Measurements from ENCODE around the gene EIF2B2. TPM values are rescaled to one million over a fixed set of nuclear protein-coding genes. Genes with fewer than 3 reads are reported as not detected.

The EIF2B2 gene
- total and polyA plus RNA-seq, 9 of the 15 experiments (the other 6 are each of a cell fraction or from before 2014, with no cell fraction given): 10.6 to 94.1 (median 38.9) TPM

DNA sequence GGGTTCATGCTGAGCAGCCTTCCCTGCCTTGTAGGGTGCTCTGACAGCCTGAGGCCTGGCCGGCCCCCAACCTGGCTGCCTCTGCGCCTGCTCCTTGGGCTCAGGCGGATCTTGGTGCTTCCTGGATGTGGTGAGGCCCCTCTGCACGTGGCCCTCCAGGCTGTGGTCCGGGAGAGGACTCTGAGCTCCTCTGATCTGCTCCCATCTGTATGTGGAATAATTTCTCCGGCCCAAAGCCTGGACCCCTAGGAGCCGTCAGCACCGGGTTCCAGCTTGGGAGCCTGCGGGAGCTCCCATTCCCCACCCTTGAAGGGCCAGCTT is 21.3 kb upstream of the EIF2B2 start (continued):
- TF ChIP-seq, protein P1, sequence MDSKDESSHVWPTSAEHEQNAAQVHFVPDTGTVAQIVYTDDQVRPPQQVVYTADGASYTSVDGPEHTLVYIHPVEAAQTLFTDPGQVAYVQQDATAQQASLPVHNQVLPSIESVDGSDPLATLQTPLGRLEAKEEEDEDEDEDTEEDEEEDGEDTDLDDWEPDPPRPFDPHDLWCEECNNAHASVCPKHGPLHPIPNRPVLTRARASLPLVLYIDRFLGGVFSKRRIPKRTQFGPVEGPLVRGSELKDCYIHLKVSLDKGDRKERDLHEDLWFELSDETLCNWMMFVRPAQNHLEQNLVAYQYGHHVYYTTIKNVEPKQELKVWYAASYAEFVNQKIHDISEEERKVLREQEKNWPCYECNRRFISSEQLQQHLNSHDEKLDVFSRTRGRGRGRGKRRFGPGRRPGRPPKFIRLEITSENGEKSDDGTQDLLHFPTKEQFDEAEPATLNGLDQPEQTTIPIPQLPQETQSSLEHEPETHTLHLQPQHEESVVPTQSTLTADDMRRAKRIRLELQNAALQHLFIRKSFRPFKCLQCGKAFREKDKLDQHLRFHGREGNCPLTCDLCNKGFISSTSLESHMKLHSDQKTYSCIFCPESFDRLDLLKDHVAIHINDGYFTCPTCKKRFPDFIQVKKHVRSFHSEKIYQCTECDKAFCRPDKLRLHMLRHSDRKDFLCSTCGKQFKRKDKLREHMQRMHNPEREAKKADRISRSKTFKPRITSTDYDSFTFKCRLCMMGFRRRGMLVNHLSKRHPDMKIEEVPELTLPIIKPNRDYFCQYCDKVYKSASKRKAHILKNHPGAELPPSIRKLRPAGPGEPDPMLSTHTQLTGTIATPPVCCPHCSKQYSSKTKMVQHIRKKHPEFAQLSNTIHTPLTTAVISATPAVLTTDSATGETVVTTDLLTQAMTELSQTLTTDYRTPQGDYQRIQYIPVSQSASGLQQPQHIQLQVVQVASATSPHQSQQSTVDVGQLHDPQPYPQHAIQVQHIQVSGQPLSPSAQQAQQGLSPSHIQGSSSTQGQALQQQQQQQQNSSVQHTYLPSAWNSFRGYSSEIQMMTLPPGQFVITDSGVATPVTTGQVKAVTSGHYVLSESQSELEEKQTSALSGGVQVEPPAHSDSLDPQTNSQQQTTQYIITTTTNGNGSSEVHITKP (IDR thresholded peaks at IDR 0.05; ENCODE audit: partially characterized antibody): no peak

- Histone ChIP-seq H3K36me3 (ENCODE audit: control insufficient read depth, insufficient read depth, low read length) (no peaks in the 10 kb centered on the region), H4K20me1 (replicated peaks; ENCODE audit: control insufficient read depth, insufficient read depth, low read length) (no peaks in the 10 kb centered on the region), H2AFZ (ENCODE audit: low read depth, low read length) (no peak overlapping the region), H3K4me1 (replicated peaks in 1 of 2; ENCODE audit: control insufficient read depth in 2 of 2, insufficient read depth in 2 of 2, low read length in 2 of 2) (peaks cover 0 to 29% of the 10 kb centered on the region in 2 experiments; a peak in 2 of 5 replicates), H3K27me3 (ENCODE audit: control insufficient read depth in 2 of 2, insufficient read depth in 2 of 2, low read length in 2 of 2) (no peaks in the 10 kb centered on the region), H3K4me3 (no peak overlapping the region), H3K79me2 (ENCODE audit: control insufficient read depth, insufficient read depth, low read length) (no peaks in the 10 kb centered on the region), H3K9me1 (ENCODE audit: control insufficient read depth, insufficient read depth, low read length) (no peaks in the 10 kb centered on the region), H3K4me2 (ENCODE audit: insufficient read depth, low read length) (no peak overlapping the region), H3K27ac (ENCODE audit: extremely low read depth, low read depth, low read length) (no peak overlapping the region), H3K9me3 (replicated peaks; ENCODE audit: control insufficient read depth, insufficient read depth, low read depth, low read length) (no peaks in the 10 kb centered on the region), H3K9ac (ENCODE audit: insufficient read depth in 1 of 2, low read depth in 2 of 2, low read length in 2 of 2) (no peak overlapping the region)
- ChIA-PET POLR2A (interaction anchor here (0.6 kb wide), 1 partner anchor 103 kb away, joined by 3 read pairs; no protein-coding TSS in a partner anchor), CTCF (ENCODE audit: low intra/inter-chr PET ratio) (no interaction called here)
- in situ Hi-C loops (cut with MboI): no loop called here
- DNase-seq (ENCODE audit: extremely low read depth in 1 of 4, low spot score in 3 of 4) (no peak), FAIRE-seq (no peak), ATAC-seq (no peak)
- 58% methylated on average over 5 of the region's 5 CpGs for WGBS (ENCODE audit: insufficient coverage, low coverage, missing lambda C conversion rate)
- intact Hi-C loops (cut with micrococcal nuclease): no loop called here
- no TSS peak for BruUV-seq (replicated peaks)
- TF ChIP-seq WHSC1 (IDR thresholded peaks at IDR 0.05; ENCODE audit: low read length) (no peak), NBN (IDR thresholded peaks at IDR 0.05; ENCODE audit: low read depth) (no peak), FOXA1 (IDR thresholded peaks at IDR 0.05; ENCODE audit: borderline replicate concordance) (no peak), PHF21A (IDR thresholded peaks at IDR 0.05; ENCODE audit: borderline replicate concordance, low read depth) (no peak), THAP12 (CRISPR knock-in tag; IDR thresholded peaks at IDR 0.05) (no peak), NCOR1 (IDR thresholded peaks at IDR 0.05) (no peak), HNRNPLL (IDR thresholded peaks at IDR 0.05; ENCODE audit: low read depth, low read length, poor library complexity, severe bottlenecking) (no peak), POLR2B (IDR thresholded peaks at IDR 0.05; ENCODE audit: low read depth, partially characterized antibody) (no peak), EHMT2 (IDR thresholded peaks at IDR 0.05) (no peak), GTF2E2 (tag; IDR thresholded peaks at IDR 0.05) (no peak), GABPB1 (CRISPR knock-in tag; IDR thresholded peaks at IDR 0.05) (no peak), ZNF584 (CRISPR knock-in tag; IDR thresholded peaks at IDR 0.05; ENCODE audit: low read depth) (no peak), U2AF1 (optimal IDR thresholded peaks at IDR 0.05; ENCODE audit: low read depth, low read length) (no peak), GABPB2 (CRISPR knock-in tag; conservative IDR thresholded peaks at IDR 0.05) (no peak)
- TF ChIP-seq, protein P2, sequence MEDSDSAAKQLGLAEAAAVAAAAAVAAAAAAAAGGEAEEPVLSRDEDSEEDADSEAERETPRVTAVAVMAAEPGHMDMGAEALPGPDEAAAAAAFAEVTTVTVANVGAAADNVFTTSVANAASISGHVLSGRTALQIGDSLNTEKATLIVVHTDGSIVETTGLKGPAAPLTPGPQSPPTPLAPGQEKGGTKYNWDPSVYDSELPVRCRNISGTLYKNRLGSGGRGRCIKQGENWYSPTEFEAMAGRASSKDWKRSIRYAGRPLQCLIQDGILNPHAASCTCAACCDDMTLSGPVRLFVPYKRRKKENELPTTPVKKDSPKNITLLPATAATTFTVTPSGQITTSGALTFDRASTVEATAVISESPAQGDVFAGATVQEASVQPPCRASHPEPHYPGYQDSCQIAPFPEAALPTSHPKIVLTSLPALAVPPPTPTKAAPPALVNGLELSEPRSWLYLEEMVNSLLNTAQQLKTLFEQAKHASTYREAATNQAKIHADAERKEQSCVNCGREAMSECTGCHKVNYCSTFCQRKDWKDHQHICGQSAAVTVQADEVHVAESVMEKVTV (CRISPR knock-in tag; IDR thresholded peaks at IDR 0.05): no peak
Measured at GRCh38 chr14:74981833-74982232, 20.9 kb upstream of the EIF2B2 start.
